ENCODE measurements around the gene MED13L.

The MED13L gene

DNA sequence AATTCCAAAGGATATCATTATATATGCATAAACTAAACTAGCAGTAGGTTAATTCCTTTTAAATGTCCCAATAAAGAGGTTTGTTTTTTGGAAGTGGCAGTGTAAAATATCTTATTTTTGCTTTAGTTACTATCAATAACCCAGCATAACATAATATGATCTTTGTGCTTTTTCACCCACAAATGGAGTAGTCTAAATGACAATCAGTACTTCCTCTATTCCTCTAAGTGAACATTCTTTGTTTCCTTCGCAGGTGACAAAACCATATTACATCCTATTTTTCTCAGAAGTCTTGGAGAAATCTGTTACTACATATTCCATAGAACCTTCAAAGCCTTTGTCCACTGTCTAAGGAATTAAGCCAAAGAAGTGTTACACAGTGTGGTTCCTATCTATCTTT, 62.5 kb downstream of the MED13L start:
- Histone ChIP-seq H3K4me1 (ENCODE audit: control insufficient read depth in 1 of 2, insufficient read depth in 2 of 2, low read length in 2 of 2) (peaks cover 2 to 12% of the 10 kb centered on the region in 2 donors), H3K4me3 (ENCODE audit: low read depth in 1 of 2, low read length in 2 of 2) (no peak overlapping the region), H3K27me3 (ENCODE audit: control insufficient read depth in 1 of 2, insufficient read depth in 2 of 2, low read length in 2 of 2) (no peaks in the 10 kb centered on the region), H3K9ac (ENCODE audit: low read depth in 1 of 2, low read length in 2 of 2) (no peak overlapping the region), H3K9me3 (ENCODE audit: control insufficient read depth in 1 of 2, low read length in 2 of 2) (no peaks in the 10 kb centered on the region), H3K27ac (ENCODE audit: low read depth, low read length) (no peak overlapping the region), H3K36me3 (ENCODE audit: control insufficient read depth in 1 of 2, insufficient read depth in 2 of 2, low read length in 2 of 2) (no peaks in the 10 kb centered on the region)

DNA sequence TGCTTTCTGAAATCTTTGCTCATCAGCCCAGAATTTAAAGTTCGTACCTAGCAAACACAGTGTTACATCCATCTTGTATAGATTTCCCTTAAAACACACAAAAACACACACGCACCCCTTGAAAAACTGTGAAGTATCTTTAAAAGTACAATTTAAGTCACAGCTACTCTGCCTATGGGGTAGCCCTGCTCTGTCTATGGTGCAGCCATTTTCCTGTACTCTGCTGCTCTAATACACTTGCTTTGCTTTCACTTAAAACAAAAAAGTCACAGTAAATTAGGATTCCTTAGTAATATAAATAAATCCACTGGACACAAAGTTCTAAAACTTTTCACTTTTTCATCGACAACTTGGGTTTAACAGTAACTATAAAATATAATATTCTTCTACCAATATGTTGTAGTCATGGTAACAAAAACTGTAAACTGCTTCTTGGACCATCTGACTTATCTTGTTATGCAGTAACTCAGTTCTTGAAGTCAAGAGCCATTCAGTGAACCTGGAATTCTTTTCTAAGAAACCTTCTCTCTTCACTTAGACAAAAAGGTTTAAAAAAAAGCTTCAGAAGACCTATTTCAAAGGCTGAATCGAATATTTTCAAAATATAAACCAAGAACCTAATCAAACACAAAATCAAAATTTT, 63.5 kb downstream of the MED13L start:
- no peaks in the 10 kb centered on the region for H3K36me3 ChIP-seq (ENCODE audit: control insufficient read depth in 1 of 2, insufficient read depth in 2 of 2, low read length in 2 of 2)
- H3K9ac ChIP-seq (ENCODE audit: low read depth in 1 of 2, low read length in 2 of 2): no peak overlapping the region
- H3K27ac ChIP-seq (ENCODE audit: low read depth, low read length): no peak overlapping the region
- H3K27me3 ChIP-seq (ENCODE audit: control insufficient read depth in 1 of 2, insufficient read depth in 2 of 2, low read length in 2 of 2): no peaks in the 10 kb centered on the region
- no peak overlapping the region for H3K4me3 ChIP-seq (ENCODE audit: low read depth in 1 of 2, low read length in 2 of 2)
- peaks cover 10 to 21% of the 10 kb centered on the region in 2 donors for H3K4me1 ChIP-seq (ENCODE audit: control insufficient read depth in 1 of 2, insufficient read depth in 2 of 2, low read length in 2 of 2)
- H3K9me3 ChIP-seq (ENCODE audit: control insufficient read depth in 1 of 2, low read length in 2 of 2): no peaks in the 10 kb centered on the region

DNA sequence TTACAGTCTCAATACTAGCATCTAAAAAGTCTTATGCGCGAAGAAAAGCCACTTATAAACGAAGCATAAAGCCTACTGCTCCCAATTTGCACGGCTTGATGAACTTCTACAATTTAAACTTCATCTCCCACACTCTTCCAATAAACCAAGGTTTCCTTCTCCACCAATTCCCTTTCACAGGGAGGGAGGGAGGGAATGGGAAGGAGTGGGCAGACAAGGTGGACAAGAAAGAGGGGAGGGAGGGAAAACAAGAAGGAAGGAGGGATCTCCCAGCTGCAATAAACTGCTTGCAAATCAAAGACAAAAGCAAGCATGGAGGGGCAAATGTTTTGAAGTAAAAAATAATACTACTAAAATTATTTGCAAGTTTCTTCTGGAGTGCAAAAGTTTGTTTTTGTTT, 64.5 kb downstream of the MED13L start:
- no peak overlapping the region for H3K9ac ChIP-seq (ENCODE audit: low read depth in 1 of 2, low read length in 2 of 2)
- no peaks in the 10 kb centered on the region for H3K27me3 ChIP-seq (ENCODE audit: control insufficient read depth in 1 of 2, insufficient read depth in 2 of 2, low read length in 2 of 2)
- H3K4me1 ChIP-seq (ENCODE audit: control insufficient read depth in 1 of 2, insufficient read depth in 2 of 2, low read length in 2 of 2): peaks cover 10 to 17% of the 10 kb centered on the region in 2 donors
- H3K4me3 ChIP-seq (ENCODE audit: low read depth in 1 of 2, low read length in 2 of 2): no peak overlapping the region
- no peak overlapping the region for H3K27ac ChIP-seq (ENCODE audit: low read depth, low read length)
- H3K36me3 ChIP-seq (ENCODE audit: control insufficient read depth in 1 of 2, insufficient read depth in 2 of 2, low read length in 2 of 2): no peaks in the 10 kb centered on the region
- H3K9me3 ChIP-seq (ENCODE audit: control insufficient read depth in 1 of 2, low read length in 2 of 2): no peaks in the 10 kb centered on the region

DNA sequence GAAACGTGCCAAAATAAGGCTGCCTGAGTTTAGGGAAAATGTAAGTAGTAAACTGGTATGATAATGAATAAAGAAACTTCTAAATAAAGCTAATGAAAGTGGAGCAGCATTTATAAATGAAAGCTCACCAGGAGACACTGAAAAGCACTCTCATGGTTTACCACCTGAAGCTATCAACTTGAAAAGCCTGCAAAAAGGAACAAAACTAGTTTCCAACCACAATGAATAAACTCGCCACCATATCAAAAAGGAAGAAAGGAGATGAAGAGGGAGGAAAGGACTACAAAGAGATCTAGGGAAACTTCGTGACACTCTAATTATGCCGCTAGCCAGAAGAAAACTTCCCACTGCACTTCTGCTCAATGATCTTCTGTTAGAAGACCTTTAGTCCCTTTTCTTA, 66.7 kb downstream of the MED13L start:
- Histone ChIP-seq H3K27ac (ENCODE audit: low read depth, low read length) (no peak overlapping the region), H3K27me3 (ENCODE audit: control insufficient read depth in 1 of 2, insufficient read depth in 2 of 2, low read length in 2 of 2) (no peaks in the 10 kb centered on the region), H3K4me1 (ENCODE audit: control insufficient read depth in 1 of 2, insufficient read depth in 2 of 2, low read length in 2 of 2) (peaks cover 10 to 14% of the 10 kb centered on the region in 2 donors), H3K36me3 (ENCODE audit: control insufficient read depth in 1 of 2, insufficient read depth in 2 of 2, low read length in 2 of 2) (no peaks in the 10 kb centered on the region), H3K9ac (ENCODE audit: low read depth in 1 of 2, low read length in 2 of 2) (no peak overlapping the region), H3K9me3 (ENCODE audit: control insufficient read depth in 1 of 2, low read length in 2 of 2) (no peaks in the 10 kb centered on the region), H3K4me3 (ENCODE audit: low read depth in 1 of 2, low read length in 2 of 2) (no peak overlapping the region)

DNA sequence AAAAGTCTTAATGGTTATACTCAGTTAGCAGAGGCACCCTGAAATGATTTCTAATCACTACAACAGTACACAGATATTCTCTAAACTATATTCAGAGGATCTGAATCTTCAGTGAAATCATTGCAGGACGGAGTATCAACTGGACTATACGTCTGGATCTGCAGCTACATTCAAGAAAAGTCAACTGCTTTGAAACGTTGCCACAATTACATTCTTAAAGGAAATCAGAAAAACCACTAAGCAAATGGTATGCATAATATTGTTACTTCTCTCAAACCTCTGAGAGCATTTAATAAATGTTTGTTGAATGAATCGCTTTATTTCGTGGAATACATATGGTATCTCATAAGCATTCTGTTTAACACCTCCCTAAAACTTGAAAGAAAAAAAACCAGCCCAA, 67.4 kb downstream of the MED13L start:
- no peaks in the 10 kb centered on the region for H3K9me3 ChIP-seq (ENCODE audit: control insufficient read depth in 1 of 2, low read length in 2 of 2)
- H3K4me3 ChIP-seq (ENCODE audit: low read depth in 1 of 2, low read length in 2 of 2): no peak overlapping the region
- H3K27ac ChIP-seq (ENCODE audit: low read depth, low read length): no peak overlapping the region
- no peaks in the 10 kb centered on the region for H3K27me3 ChIP-seq (ENCODE audit: control insufficient read depth in 1 of 2, insufficient read depth in 2 of 2, low read length in 2 of 2)
- no peaks in the 10 kb centered on the region for H3K36me3 ChIP-seq (ENCODE audit: control insufficient read depth in 1 of 2, insufficient read depth in 2 of 2, low read length in 2 of 2)
- no peak overlapping the region for H3K9ac ChIP-seq (ENCODE audit: low read depth in 1 of 2, low read length in 2 of 2)
- peaks cover 10 to 14% of the 10 kb centered on the region in 2 donors for H3K4me1 ChIP-seq (ENCODE audit: control insufficient read depth in 1 of 2, insufficient read depth in 2 of 2, low read length in 2 of 2)

DNA sequence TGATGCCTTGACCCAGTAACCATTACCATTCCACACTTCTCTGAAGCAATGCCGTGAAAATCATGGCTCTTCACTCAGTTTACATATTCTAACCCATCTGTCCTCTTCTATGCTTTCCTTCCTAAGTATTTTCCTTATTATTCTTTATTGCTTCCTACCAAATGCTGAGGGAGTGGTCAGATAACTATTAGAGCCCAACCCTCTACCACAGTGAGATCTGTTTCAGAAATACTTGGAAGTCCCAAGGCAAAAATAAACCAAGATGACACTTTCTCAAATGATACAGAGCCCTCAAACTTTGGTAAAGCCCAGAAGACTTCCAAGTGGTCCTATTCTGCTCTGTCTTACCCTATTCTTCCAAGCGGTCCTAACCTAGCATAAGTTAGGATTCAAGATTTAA, 68.0 kb downstream of the MED13L start:
- Histone ChIP-seq H3K27ac (ENCODE audit: low read depth, low read length) (no peak overlapping the region), H3K27me3 (ENCODE audit: control insufficient read depth in 1 of 2, insufficient read depth in 2 of 2, low read length in 2 of 2) (no peaks in the 10 kb centered on the region), H3K4me1 (ENCODE audit: control insufficient read depth in 1 of 2, insufficient read depth in 2 of 2, low read length in 2 of 2) (peaks cover 10 to 14% of the 10 kb centered on the region in 2 donors), H3K4me3 (ENCODE audit: low read depth in 1 of 2, low read length in 2 of 2) (no peak overlapping the region), H3K36me3 (ENCODE audit: control insufficient read depth in 1 of 2, insufficient read depth in 2 of 2, low read length in 2 of 2) (no peaks in the 10 kb centered on the region), H3K9me3 (ENCODE audit: control insufficient read depth in 1 of 2, low read length in 2 of 2) (no peaks in the 10 kb centered on the region), H3K9ac (ENCODE audit: low read depth in 1 of 2, low read length in 2 of 2) (no peak overlapping the region)

DNA sequence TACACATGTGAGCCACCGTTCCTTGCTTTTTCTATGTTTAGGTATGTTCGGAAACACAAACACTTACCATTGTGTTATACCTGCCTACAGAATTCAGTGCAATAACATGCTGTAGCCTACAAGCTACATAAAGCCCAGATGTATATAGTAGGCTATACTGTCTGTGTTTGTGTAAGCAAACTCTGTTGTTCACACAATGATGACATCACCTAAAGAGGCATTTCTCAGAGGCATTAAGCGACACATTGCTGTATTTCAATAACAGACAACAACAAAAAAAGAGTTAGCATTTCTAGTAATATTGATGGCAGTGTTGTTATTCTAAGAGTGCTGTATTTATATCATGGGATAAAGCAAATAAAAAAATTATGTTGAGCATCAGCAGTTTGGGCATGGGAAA, 70.2 kb downstream of the MED13L start:
- no peaks in the 10 kb centered on the region for H3K36me3 ChIP-seq (ENCODE audit: control insufficient read depth in 1 of 2, insufficient read depth in 2 of 2, low read length in 2 of 2)
- peaks cover 10 to 17% of the 10 kb centered on the region in 2 donors for H3K4me1 ChIP-seq (ENCODE audit: control insufficient read depth in 1 of 2, insufficient read depth in 2 of 2, low read length in 2 of 2)
- H3K9me3 ChIP-seq (ENCODE audit: control insufficient read depth in 1 of 2, low read length in 2 of 2): no peaks in the 10 kb centered on the region
- H3K9ac ChIP-seq (ENCODE audit: low read depth in 1 of 2, low read length in 2 of 2): no peak overlapping the region
- H3K27me3 ChIP-seq (ENCODE audit: control insufficient read depth in 1 of 2, insufficient read depth in 2 of 2, low read length in 2 of 2): no peaks in the 10 kb centered on the region
- H3K27ac ChIP-seq (ENCODE audit: low read depth, low read length): no peak overlapping the region
- H3K4me3 ChIP-seq (ENCODE audit: low read depth in 1 of 2, low read length in 2 of 2): no peak overlapping the region

DNA sequence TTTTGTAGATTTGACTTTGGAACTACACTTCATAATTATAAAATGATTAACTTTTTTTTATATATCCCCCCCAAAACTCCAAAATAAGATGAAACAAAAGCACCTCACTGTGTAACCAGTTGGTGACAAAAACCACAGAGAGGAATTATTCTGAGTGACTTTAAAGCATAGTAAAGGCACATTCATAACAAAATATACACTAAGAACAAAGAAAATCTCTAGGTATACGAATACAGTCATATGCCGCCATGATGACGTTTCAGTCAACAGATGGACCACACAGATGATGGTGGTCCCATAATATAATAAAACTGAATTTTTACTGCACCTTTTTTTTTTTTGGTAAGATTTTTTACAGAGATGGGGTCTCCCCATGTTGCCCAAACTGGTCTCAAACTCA, 70.7 kb downstream of the MED13L start:
- Histone ChIP-seq H3K36me3 (ENCODE audit: control insufficient read depth in 1 of 2, insufficient read depth in 2 of 2, low read length in 2 of 2) (no peaks in the 10 kb centered on the region), H3K4me1 (ENCODE audit: control insufficient read depth in 1 of 2, insufficient read depth in 2 of 2, low read length in 2 of 2) (peaks cover 10 to 17% of the 10 kb centered on the region in 2 donors), H3K9ac (ENCODE audit: low read depth in 1 of 2, low read length in 2 of 2) (no peak overlapping the region), H3K27ac (ENCODE audit: low read depth, low read length) (no peak overlapping the region), H3K27me3 (ENCODE audit: control insufficient read depth in 1 of 2, insufficient read depth in 2 of 2, low read length in 2 of 2) (no peaks in the 10 kb centered on the region), H3K9me3 (ENCODE audit: control insufficient read depth in 1 of 2, low read length in 2 of 2) (no peaks in the 10 kb centered on the region), H3K4me3 (ENCODE audit: low read depth in 1 of 2, low read length in 2 of 2) (no peak overlapping the region)

DNA sequence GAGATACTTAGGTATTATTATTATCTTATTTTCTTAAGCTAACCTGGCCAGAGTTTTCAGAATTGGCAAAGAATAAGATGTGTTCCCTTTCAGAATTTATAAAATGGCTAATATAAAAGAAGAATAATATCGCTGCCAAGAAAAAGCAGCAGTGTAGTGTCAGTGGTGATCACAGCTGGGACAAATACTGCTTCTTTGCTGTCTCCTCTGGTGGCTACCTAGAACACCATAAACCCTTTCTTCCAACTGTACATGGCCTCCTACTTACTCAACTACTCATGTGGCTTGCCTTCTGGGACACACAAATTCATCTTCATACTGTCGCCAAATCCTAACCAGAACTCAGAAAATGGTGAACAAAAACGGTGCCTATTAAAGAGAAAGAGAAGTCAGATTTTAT, 72.7 kb downstream of the MED13L start:
- H3K27ac ChIP-seq (ENCODE audit: low read depth, low read length): no peak overlapping the region
- no peaks in the 10 kb centered on the region for H3K36me3 ChIP-seq (ENCODE audit: control insufficient read depth in 1 of 2, insufficient read depth in 2 of 2, low read length in 2 of 2)
- no peaks in the 10 kb centered on the region for H3K9me3 ChIP-seq (ENCODE audit: control insufficient read depth in 1 of 2, low read length in 2 of 2)
- H3K9ac ChIP-seq (ENCODE audit: low read depth in 1 of 2, low read length in 2 of 2): no peak overlapping the region
- H3K27me3 ChIP-seq (ENCODE audit: control insufficient read depth in 1 of 2, insufficient read depth in 2 of 2, low read length in 2 of 2): no peaks in the 10 kb centered on the region
- H3K4me1 ChIP-seq (ENCODE audit: control insufficient read depth in 1 of 2, insufficient read depth in 2 of 2, low read length in 2 of 2): peaks cover 6 to 14% of the 10 kb centered on the region in 2 donors
- no peak overlapping the region for H3K4me3 ChIP-seq (ENCODE audit: low read depth in 1 of 2, low read length in 2 of 2)

DNA sequence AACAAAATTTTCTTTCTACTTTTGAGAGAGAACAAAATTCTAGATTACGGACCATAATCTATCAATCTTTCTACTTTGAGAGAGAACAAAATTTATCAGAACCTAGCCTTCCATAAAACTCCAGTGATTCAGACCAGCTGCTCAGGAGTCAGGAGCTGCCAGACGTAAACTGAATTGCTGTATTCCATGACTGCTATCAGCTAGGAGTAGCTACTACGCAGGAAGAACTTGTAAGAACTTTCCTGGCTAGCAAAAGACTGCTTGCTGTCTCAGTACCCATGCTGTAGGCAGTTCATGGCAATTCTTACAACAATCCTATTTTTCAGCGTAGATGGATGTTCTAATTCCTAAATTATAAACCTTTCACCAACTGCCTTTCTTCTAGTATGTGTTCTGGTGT, 73.3 kb downstream of the MED13L start:
- no peaks in the 10 kb centered on the region for H3K9me3 ChIP-seq (ENCODE audit: control insufficient read depth in 1 of 2, low read length in 2 of 2)
- no peak overlapping the region for H3K9ac ChIP-seq (ENCODE audit: low read depth in 1 of 2, low read length in 2 of 2)
- no peaks in the 10 kb centered on the region for H3K27me3 ChIP-seq (ENCODE audit: control insufficient read depth in 1 of 2, insufficient read depth in 2 of 2, low read length in 2 of 2)
- H3K4me1 ChIP-seq (ENCODE audit: control insufficient read depth in 1 of 2, insufficient read depth in 2 of 2, low read length in 2 of 2): peaks cover 0 to 8% of the 10 kb centered on the region in 2 donors
- no peak overlapping the region for H3K27ac ChIP-seq (ENCODE audit: low read depth, low read length)
- no peak overlapping the region for H3K4me3 ChIP-seq (ENCODE audit: low read depth in 1 of 2, low read length in 2 of 2)
- no peaks in the 10 kb centered on the region for H3K36me3 ChIP-seq (ENCODE audit: control insufficient read depth in 1 of 2, insufficient read depth in 2 of 2, low read length in 2 of 2)

DNA sequence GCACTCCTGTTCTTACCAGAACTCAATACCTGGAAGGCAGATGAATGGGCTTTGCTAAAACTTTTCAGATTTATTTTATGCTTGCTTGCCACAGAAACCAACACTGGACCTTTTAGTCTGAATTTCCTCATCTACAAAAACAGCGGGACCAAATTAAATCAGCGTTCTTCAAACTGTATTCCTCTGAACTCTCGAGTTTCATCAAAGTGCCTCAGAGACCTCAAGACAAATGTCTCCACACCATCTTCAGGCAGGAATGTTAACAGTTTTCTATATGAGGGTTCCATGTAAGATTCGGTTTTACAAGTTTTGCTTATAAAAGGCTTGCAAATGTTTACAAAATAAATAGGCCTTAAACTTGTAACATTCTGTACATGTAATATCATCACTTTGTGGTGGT, 74.6 kb downstream of the MED13L start:
- Histone ChIP-seq H3K27me3 (ENCODE audit: control insufficient read depth in 1 of 2, insufficient read depth in 2 of 2, low read length in 2 of 2) (no peaks in the 10 kb centered on the region), H3K9me3 (ENCODE audit: control insufficient read depth in 1 of 2, low read length in 2 of 2) (no peaks in the 10 kb centered on the region), H3K4me1 (ENCODE audit: control insufficient read depth in 1 of 2, insufficient read depth in 2 of 2, low read length in 2 of 2) (peaks cover 0 to 11% of the 10 kb centered on the region in 2 donors), H3K27ac (ENCODE audit: low read depth, low read length) (no peak overlapping the region), H3K4me3 (ENCODE audit: low read depth in 1 of 2, low read length in 2 of 2) (no peak overlapping the region), H3K9ac (ENCODE audit: low read depth in 1 of 2, low read length in 2 of 2) (no peak overlapping the region), H3K36me3 (ENCODE audit: control insufficient read depth in 1 of 2, insufficient read depth in 2 of 2, low read length in 2 of 2) (no peaks in the 10 kb centered on the region)
